Kidney (tissue), 14 donors: Measurements from ENCODE around the gene TMEM178B. TPM values are rescaled to one million over a fixed set of nuclear protein-coding genes. Genes with fewer than 3 reads are reported as not detected.
"Not testable (repeated sequence)": the region's sequence is repeated elsewhere in the genome, so short reads cannot be mapped to it uniquely, and the experiment has no call there.

Source experiments
- DNase-seq, 5 donors: peaks; one replicate each; pipeline ENCODE4 v3.0.0-alpha.2; 2013 to 2020
- FAIRE-seq: peaks from 2 replicates; lab custom pipeline; 2012; peaks lifted over from hg19 to GRCh38; lab: Jason Lieb, UNC
- H3K27ac ChIP-seq, 2 donors: one replicate each; pipeline ENCODE4 v1.7.0; 2013; ENCODE audit warnings: low read depth in 2 of 2, low read length in 2 of 2, inconsistent platforms in 1 of 2
- H3K27me3 ChIP-seq: one replicate; pipeline ENCODE4 v1.7.1; 2013; ENCODE audit warnings: low read length, inconsistent platforms; ENCODE audit not compliant: control insufficient read depth, insufficient read depth
- H3K36me3 ChIP-seq, 3 donors: one replicate each; pipeline versions ENCODE4 v1.7.0 to v1.7.1; 2013; ENCODE audit warnings: low read length in 3 of 3, control low read depth in 1 of 3, inconsistent platforms in 1 of 3; ENCODE audit not compliant: insufficient read depth in 3 of 3, control insufficient read depth in 2 of 3
- H3K4me1 ChIP-seq, 3 donors: one replicate each; pipeline versions ENCODE4 v1.7.0 to v1.7.1; 2013; ENCODE audit warnings: low read length in 3 of 3, inconsistent platforms in 1 of 3, low read depth in 1 of 3; ENCODE audit not compliant: control insufficient read depth in 2 of 3, insufficient read depth in 2 of 3
- H3K4me3 ChIP-seq, 3 donors: one replicate each; pipeline versions ENCODE4 v1.7.0 to v1.8.1; 2013; ENCODE audit warnings: low read length in 3 of 3, control low read depth in 1 of 3, inconsistent platforms in 1 of 3
- H3K9ac ChIP-seq, 3 donors: one replicate each; pipeline versions ENCODE4 v1.7.0 to v1.7.1; 2013; ENCODE audit warnings: low read length in 3 of 3, control low read depth in 1 of 3, inconsistent platforms in 1 of 3
- H3K9me3 ChIP-seq, 3 donors: one replicate each; pipeline versions ENCODE4 v1.7.0 to v1.7.1; 2013; ENCODE audit warnings: low read length in 3 of 3, control low read depth in 1 of 3, inconsistent platforms in 1 of 3; ENCODE audit not compliant: control insufficient read depth in 2 of 3, insufficient read depth in 1 of 3
- CTCF ChIP-seq: IDR thresholded peaks from 3 replicates; pipeline ENCODE4 v1.5.1; 2012; ENCODE audit warnings: mild to moderate bottlenecking, moderate library complexity, borderline replicate concordance; ENCODE audit not compliant: insufficient read depth; ENCODE audit errors: extremely low read depth
- intact Hi-C: fragments of 100-400 bp; cut with DNase I; formaldehyde crosslinking; loops from one replicate; pipeline ENCODE4 v1.11.1; 2022
- polyA plus RNA-seq: library from polyadenylated mRNA; stranded (reverse); fragments of 350-450 nt; fragmentation: Illumina TruSeq; extraction: RNeasy Lipid Tissue Mini Kit (QIAGEN cat#74804); gene quantifications from one replicate; pipeline ENCODE4 v1.2.3, GENCODE V29; 2014; ENCODE audit warnings: low read depth, low replicate concordance; ENCODE audit not compliant: insufficient read depth
- total RNA-seq: library from RNA; stranded (reverse); fragmentation: NEBNext Ultra II Directional; extraction: Animal tissue kit (Norgen Biotek cat#: 25700); gene quantifications from one replicate; pipeline ENCODE4 v1.2.1, GENCODE V29; 2021
- donor health status: control.
- donor health status: control.
- donor health status: control.
- donor health status: control.
- donor health status: control.
- donor health status: DM: yes; HTN: yes; CAD: no.
- donor health status: Normal renal cell carcinoma (clear cell type).

The TMEM178B gene
- total and polyA plus RNA-seq, 2 donors from 2014 or later: 0.58 to 20.0 TPM

- no peak overlapping the region for H3K4me3 ChIP-seq
- no peak overlapping the region for H3K27ac ChIP-seq
- peaks cover 0 to 4% (median 2%) of the 10 kb centered on the region in 3 donors for H3K9me3 ChIP-seq
- TF ChIP-seq CTCF: no peak
- H3K27me3 ChIP-seq: no peaks in the 10 kb centered on the region
- DNase-seq (no peak), FAIRE-seq (no peak)
- H3K4me1 ChIP-seq: no peaks in the 10 kb centered on the region
- intact Hi-C loops: no loop called here
- H3K36me3 ChIP-seq: no peaks in the 10 kb centered on the region
- H3K9ac ChIP-seq: no peak overlapping the region
Measured at GRCh38 chr7:141028767-141029166, 45.1 kb upstream of the TMEM178B start.

GRCh38 chr7:141032539-141033323, 41.1 kb upstream of the TMEM178B start:
- FAIRE-seq, intact Hi-C loops: not testable (repeated sequence)

GRCh38 chr7:141038100-141038499, 35.8 kb upstream of the TMEM178B start:
- H3K9ac ChIP-seq, H3K4me1 ChIP-seq, H3K27ac ChIP-seq, H3K36me3 ChIP-seq, DNase-seq, H3K4me3 ChIP-seq, H3K27me3 ChIP-seq, intact Hi-C loops, H3K9me3 ChIP-seq, FAIRE-seq: not testable (repeated sequence)

More at GRCh38 chr7:141032539-141033323, 41.1 kb upstream of the TMEM178B start:
- not testable (repeated sequence) for H3K9me3 ChIP-seq, H3K4me1 ChIP-seq, H3K27me3 ChIP-seq, H3K27ac ChIP-seq, H3K9ac ChIP-seq, H3K36me3 ChIP-seq, DNase-seq, H3K4me3 ChIP-seq

- H3K4me3 ChIP-seq: no peak overlapping the region
- no peaks in the 10 kb centered on the region for H3K9me3 ChIP-seq
- no peak for FAIRE-seq
- H3K27me3 ChIP-seq: no peaks in the 10 kb centered on the region
- intact Hi-C loops: no loop called here
- no peak for TF ChIP-seq CTCF
- H3K36me3 ChIP-seq: no peaks in the 10 kb centered on the region
- H3K27ac ChIP-seq: no peak overlapping the region
- no peaks in the 10 kb centered on the region for H3K4me1 ChIP-seq
- no peak for DNase-seq
- no peak overlapping the region for H3K9ac ChIP-seq
Measured at GRCh38 chr7:141039376-141039775, 34.5 kb upstream of the TMEM178B start.
